K562 treated with DMSO at 1 percent for 24 hours (cell line): ENCODE measurements around the gene HMX1. TPM values are rescaled to one million over a fixed set of nuclear protein-coding genes. Genes with fewer than 3 reads are reported as not detected.

Experiments used
- total RNA-seq: library from RNA; unstranded; fragments of 300-600 nt; gene quantifications from 2 replicates; pipeline ENCODE4 v1.2.3, GENCODE V29; 2022; ENCODE audit warnings: low read depth; ENCODE audit not compliant: insufficient read depth

Gene HMX1
- not detected in 2 replicates for total RNA-seq

DNA sequence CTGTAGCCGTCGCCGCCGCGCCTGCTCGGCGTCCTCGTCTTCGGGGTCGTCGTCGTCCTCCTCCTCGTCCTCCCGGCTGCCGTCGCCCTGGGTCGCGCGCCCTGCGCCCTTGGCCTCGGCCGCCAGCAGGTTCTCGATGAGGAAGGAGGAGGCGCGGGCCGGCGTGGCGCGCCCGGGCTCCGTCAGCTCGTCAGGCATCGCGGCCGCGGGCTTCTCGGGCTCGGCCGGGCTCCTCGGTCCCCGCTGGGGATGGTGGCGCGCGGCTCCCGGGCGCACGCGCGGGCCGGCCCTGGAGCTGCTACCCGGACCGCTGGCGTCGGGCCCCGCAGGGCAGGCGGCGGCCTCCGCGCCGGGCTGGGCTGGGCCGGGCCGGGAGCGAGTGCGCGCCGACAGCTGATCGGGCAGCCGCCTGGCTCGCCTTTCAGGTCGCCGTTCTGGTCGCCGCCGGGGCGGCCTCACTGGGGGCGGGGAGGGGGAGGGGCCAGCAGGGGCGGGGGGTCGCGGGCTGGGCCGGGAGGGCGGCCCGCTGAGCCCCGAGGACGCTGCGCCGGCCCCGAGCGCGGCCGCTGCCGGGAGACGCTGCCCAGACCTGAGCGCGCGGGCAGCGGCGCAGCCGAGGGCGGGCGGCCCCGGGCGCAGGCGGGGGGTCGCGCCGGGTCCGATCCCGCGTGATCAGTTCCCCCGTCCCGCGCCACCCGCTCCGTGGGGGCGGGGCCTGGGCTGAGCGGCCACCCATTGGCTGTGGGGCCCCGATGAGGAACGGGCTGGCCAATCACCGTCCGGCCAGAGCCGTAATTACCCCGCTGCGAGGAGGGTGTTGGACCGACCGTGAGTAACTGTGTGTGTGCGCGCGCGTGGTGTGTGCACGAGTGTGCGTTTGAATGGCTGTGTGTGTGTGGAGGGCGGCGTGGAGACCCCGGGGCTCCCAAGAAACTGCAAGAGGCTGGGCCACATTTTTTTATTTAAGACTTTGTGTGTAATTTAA is at the start of gene HMX1:
TSS of gene HMX1 (minus strand) at position 423 of the 985 bp plus-strand sequence. CDS start at position 198, 225 bp downstream.

